HL-60/S4 treated with retinoic acid at 250 ng/mL for 4 days and 3 days (cell line): ENCODE data around the gene PLA2G2A.
"Not testable (repeated sequence)": the region's sequence is repeated elsewhere in the genome, so short reads cannot be mapped to it uniquely, and the experiment has no call there.

Source experiments
- in situ Hi-C: fragments of 300-500 bp; cut with MboI; formaldehyde crosslinking; loops from 2 replicates; pipeline ENCODE4 v1.7.0; 2022; ENCODE audit warnings: low sequenced_read_pairs

Gene PLA2G2A

DNA sequence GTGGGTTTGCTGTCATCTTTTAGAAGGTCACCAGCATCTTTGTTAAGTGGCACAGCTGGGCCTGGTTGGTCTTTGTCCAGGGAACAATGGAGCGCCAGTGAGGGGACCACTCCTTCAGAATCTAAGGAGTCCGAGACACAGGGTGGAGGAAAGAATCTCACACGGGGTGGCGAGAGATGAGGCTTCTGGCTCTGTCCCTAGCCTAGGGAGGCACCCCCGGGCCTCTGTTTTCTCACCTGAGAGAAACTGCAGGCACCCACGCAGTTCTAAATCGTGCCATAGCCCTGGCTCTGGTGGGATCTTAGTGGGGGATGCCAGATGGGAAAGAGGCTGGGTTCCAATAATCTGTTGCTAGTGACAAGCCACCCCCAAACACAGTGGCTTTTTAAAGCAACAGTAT, 45.1 kb downstream of the PLA2G2A start:
- in situ Hi-C loops = no loop called here

DNA sequence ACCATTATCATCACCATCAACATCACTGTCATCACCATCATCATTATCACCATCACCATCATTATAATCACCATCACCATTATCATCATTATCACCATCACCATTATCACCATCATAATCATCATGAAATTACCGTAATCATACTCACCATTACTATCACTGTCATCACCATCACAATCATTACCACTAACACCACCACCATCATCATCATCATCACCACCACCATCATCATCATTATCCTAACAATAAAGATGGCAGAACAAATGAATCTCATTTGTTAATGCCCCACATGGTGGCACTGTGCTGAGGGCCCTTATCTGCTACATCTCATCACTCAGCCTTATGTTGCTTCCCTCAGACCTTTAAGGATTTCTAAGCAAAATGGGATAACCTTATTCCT, 46.6 kb downstream of the PLA2G2A start:
- in situ Hi-C loops = no loop called here

DNA sequence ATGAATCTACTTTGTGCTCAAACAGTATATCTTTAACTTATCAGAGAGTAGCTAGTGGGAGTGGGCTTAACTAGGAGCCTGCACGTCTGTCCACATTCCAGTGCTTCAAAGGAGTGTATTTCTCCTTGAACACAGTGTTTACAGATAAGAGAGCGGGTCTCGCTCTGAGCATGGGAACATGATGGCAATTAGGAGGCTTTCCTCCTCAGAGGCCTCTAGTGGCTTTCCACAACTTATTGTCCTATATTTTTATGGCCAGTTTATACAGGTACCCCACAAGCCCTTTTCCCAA, 52.3 kb downstream of the PLA2G2A start:
- in situ Hi-C loops = not testable (repeated sequence)

DNA sequence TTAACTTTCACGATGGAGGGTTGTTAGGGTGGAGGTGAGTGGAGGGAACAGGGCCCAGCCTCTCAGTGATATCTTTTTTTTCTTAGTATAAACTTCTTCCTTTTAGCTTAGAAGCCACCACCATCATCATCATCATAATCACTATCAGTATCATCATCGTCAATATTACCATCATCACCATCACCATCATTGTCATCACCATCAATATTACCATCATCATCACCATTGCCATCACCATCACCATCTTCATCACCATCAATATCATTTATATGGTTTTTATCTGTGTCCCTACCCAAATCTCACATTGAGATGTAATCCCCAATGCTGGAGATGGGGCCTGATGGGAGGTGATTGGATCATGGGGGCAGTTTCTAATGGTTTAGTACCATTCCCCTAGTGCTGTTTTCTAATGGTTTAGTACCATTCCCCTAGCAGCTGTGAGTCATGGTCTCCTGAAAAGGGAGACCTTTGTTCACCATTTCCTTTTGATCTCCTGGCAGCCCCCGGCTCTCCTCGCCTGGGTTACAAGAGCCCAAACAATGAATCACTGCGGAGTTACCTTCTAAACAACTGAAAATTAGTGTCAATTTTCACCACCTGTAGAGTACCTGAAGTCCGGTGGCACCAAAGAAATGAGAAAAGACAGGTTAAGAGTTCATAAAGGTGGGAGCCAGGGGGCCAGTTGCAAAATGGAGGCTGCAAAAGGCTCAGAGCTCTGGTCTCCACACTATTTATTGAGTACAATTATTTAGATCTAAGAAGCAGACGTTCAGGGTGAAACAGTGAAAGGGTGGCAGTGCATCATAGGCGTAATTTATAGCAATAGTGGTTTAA, 52.9 kb downstream of the PLA2G2A start:
- in situ Hi-C loops = no loop called here
